GM18526 (cell line): ENCODE results near the gene NTHL1.

Source experiments
- POLR2A ChIP-seq: IDR thresholded peaks from 3 replicates; pipeline ENCODE4 v1.6.1; 2011; ENCODE audit not compliant: insufficient read length; ENCODE audit errors: extremely low read depth

The NTHL1 gene

GRCh38 chr16:2032285-2033056 is 15.2 kb downstream of the NTHL1 start:
- TF ChIP-seq POLR2A = no peak

- TF ChIP-seq POLR2A = no peak
Observed at GRCh38 chr16:2031081-2031577, 16.5 kb downstream of the NTHL1 start.

GRCh38 chr16:2030036-2030435 is 17.6 kb downstream of the NTHL1 start:
- TF ChIP-seq POLR2A = no peak

- no peak for TF ChIP-seq POLR2A
Observed at GRCh38 chr16:2029350-2029749, 18.3 kb downstream of the NTHL1 start.

GRCh38 chr16:2028620-2029220 is 18.9 kb downstream of the NTHL1 start:
- no peak for TF ChIP-seq POLR2A

DNA sequence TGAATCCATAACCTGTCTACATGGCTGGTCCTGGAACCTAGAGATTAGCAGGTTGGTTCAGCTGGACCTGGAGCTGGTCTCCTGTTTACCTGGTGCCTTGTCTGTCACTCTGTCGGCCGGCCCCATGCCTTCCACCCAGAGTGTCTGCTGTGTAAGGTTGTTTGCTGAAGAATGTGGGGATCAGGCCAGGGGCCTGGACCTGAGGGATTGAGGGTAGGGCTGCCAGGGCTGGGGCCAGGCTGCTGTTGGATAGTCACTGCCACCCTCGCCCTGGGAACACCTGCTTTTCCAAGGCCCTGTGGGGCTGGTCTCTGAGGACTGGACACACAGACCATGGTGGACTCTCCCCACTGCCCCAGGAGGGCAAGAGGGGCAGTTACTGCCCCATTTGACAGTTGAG is 19.5 kb downstream of the NTHL1 start:
- no peak for TF ChIP-seq POLR2A

GRCh38 chr16:2027024-2028010 is 20.3 kb downstream of the NTHL1 start:
- no peak for TF ChIP-seq POLR2A

DNA sequence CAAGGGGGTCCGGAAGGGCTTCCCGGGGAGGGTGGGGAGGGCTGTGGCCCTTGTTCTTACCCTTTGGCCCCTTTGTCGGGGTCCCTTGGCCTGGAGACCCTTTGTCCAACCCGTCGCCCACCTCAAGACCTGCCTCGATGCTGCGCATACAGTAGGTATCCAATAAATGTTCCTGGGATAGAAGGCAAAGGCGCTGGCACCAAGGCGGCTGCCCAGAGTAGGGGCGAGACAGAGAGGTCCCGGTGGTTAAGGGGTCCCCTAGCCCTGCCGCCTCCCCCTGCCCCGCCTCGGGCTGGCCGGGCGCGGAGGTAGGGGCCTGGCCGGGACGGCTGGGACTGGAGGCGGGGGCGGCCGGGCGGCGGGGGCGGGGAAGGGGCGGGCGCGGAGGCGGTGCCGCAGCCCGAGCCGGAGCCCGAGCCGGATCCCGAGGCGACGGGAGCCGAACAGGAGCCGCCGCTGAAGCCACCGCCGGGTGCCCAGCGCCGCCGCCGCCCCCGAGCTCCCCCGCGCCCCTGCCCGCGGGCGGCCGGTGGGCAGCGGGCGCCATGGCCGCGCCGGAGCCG is 21.1 kb downstream of the NTHL1 start, which contains the start of gene NHERF2:
TSS of gene NHERF2 (plus strand) at position 442 of the 563 bp plus-strand sequence. CDS start at position 546, 104 bp downstream.
- TF ChIP-seq POLR2A = no peak

DNA sequence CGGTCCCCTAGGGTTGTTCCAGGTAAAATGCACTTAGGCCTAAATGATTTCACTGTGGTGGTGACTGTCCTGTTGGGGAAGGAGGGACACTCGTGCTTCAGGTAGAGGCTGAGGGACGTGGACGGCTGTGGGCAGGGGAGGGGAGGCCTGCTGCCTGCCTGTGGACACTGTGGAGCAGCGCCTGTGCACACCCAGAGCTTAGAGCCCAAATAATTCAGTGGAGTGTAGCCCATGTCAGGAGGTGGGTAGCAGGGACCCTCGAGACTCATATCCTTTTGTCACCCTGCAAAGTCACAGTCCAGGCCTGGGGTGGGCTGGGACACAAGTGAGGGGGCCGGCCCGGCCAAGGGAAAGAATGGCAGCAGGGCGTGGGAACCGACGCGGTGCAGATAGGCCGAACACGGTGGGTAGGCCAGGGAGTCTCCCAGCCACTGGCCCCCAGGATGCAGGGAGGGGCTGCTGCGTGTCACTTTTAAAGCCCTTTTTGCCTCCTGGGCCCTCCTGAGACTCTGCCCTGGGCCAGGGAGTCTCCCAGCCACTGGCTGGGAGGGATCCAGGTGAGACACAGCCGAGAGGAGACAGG is 21.7 kb downstream of the NTHL1 start:
- TF ChIP-seq POLR2A = no peak

DNA sequence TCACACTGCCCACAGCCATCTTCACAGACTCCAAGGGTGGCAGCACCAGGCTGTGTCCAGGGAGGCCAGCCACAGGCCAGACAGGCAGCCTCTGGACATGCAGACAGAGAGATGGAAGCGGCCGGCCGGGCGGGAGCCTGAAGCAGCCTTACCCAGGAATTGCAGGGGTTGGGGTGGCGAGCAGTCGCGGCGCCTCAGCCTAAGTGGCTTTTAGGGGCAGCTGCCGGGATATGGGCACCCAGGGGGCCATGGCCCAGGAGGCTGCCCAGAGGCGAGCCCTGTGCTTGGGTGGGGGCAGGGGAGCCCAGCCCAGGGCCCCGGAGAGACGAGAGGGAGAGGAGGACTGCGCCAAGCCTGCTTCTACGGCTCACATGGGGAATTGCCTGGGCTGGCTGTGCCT is 22.4 kb downstream of the NTHL1 start:
- TF ChIP-seq POLR2A = no peak

DNA sequence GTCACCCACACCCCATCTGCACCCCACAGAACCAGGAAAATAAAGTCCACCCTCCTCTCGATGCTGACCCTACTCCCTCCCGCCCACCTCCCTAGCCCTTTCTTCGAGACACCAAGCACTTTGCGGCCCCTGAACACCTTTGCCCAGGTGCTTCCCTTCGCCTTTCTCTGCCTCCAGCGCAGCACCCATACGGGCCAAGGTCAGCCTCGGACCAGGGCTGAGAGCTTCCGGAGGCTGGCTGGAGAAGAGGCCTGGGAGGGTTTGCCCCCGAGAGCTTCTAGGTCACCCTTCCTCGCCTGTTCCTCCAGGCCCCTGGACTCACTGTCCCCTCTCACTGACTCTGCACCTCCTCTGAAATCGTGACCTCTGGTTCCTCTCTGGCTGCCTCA is 23.6 kb downstream of the NTHL1 start:
- TF ChIP-seq POLR2A = no peak

DNA sequence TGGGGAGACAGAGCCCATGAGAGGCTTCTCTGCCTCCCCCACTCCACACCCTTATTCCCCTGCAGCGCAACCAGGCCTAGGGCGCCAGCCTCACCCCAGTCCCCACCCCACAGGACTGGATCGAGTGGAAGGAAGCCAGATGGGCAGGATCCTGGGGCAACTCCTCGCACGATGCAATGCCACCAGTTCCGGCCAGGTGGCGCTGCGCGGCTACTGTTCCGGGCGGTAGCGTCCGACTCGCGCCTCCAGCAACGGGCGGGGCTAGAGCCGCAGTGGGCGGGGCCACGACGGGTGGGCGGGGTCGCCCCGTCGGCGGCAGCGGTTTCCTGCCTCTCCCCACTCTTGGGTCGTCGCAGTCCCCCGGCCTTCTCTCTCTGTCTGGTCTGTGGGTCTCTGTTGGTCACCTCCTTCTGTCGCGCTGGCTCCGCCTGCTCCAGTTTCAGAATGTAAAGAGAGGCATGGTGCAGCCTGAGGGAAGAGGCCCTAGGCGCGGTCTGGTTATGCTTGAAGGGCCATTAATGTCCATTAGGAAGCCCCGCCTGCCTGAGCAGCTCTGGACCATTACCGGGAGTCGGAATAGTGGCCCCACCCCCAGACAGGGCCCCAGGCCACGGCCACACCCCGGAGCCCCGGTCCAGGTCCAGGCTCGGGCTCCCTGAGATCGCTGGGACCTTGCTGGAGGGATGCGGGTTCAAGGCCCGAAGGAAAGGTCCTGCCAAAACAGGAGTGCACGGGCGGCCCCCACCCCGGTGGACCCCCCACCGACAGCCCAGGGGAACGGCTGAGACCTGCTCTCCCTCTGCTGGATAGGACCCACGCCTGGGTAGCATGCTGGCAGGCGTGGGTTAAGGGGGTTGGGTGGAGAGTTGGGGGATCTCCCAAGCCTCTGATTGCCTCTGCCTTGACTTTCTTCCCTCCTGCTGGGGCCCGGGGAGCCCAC is 24.3 kb downstream of the NTHL1 start:
- TF ChIP-seq POLR2A = peak; percentile 36

GRCh38 chr16:2022723-2023091 is 24.9 kb downstream of the NTHL1 start:
- TF ChIP-seq POLR2A = no peak
